Vagina (tissue), 2 donors: Measurements from ENCODE around the gene MRPL45.

Experiments
- CTCF ChIP-seq, 3 experiments: fragments of 450-650 bp in 2 of 3; fragments of 200-600 bp in 1 of 3; sonication (generic) in 1 of 3; IDR thresholded peaks; one replicate each; pipeline ENCODE4 v1.5.1; 2017 to 2019; ENCODE audit warnings: antibody characterized with exemption in 3 of 3, mild to moderate bottlenecking in 2 of 3, moderate library complexity in 2 of 3
- POLR2A ChIP-seq, 2 donors: fragments of 450-650 bp; IDR thresholded peaks; one replicate each; pipeline ENCODE4 v1.6.1; 2017; ENCODE audit warnings: antibody characterized with exemption in 2 of 2, mild to moderate bottlenecking in 2 of 2, moderate library complexity in 2 of 2
- POLR2AphosphoS5 ChIP-seq, 2 donors: sonication (generic); formaldehyde crosslinking; IDR thresholded peaks; one replicate each; pipeline ENCODE4 v1.9.0; 2017; ENCODE audit warnings: antibody characterized with exemption in 2 of 2, mild to moderate bottlenecking in 2 of 2, low read depth in 1 of 2; ENCODE audit not compliant: insufficient read depth in 1 of 2

- TF ChIP-seq CTCF (IDR thresholded peaks at IDR 0.05) (no peak), POLR2A (IDR thresholded peaks at IDR 0.05) (no peak), POLR2AphosphoS5 (IDR thresholded peaks at IDR 0.05; ENCODE audit: insufficient read depth in 1 of 2, low read depth in 1 of 2) (no peak)
Measured at GRCh38 chr17:38361694-38362465, 64.9 kb downstream of the MRPL45 start.
